Amniotic stem cell (primary cell): ENCODE results near the gene NOL7.

ENCODE experiments used
- DNase-seq: peaks from one replicate; lab custom pipeline; 2025; lab: John Stamatoyannopoulos, UW

The NOL7 gene

GRCh38 chr6:13654496-13654895, 39.4 kb downstream of the NOL7 start:
- DNase-seq: no peak

- DNase-seq: no peak
Measured at GRCh38 chr6:13655700-13656099, 40.6 kb downstream of the NOL7 start.

GRCh38 chr6:13660273-13660672, 45.1 kb downstream of the NOL7 start:
- DNase-seq: no peak

GRCh38 chr6:13660893-13661292, 45.8 kb downstream of the NOL7 start:
- no peak for DNase-seq

- no peak for DNase-seq
Measured at GRCh38 chr6:13661647-13662046, 46.5 kb downstream of the NOL7 start.

- DNase-seq: no peak
Measured at GRCh38 chr6:13662651-13663334, 47.7 kb downstream of the NOL7 start.

- no peak for DNase-seq
Measured at GRCh38 chr6:13663986-13664385, 48.9 kb downstream of the NOL7 start.

- DNase-seq: no peak
Measured at GRCh38 chr6:13664703-13665352, 49.7 kb downstream of the NOL7 start.

- DNase-seq: no peak
Measured at GRCh38 chr6:13666194-13667105, 51.3 kb downstream of the NOL7 start.

- DNase-seq: no peak
Measured at GRCh38 chr6:13667655-13668054, 52.5 kb downstream of the NOL7 start.

- DNase-seq: no peak
Measured at GRCh38 chr6:13668291-13668928, 53.3 kb downstream of the NOL7 start.

GRCh38 chr6:13669476-13669875, 54.3 kb downstream of the NOL7 start:
- DNase-seq: no peak
